SK-N-SH treated with all-trans-retinoic acid at 6 μM for 48 hours (cell line): ENCODE results near the gene FITM1.

Experiments
- ARNTL ChIP-seq: fragments of 450-650 bp; formaldehyde crosslinking; IDR thresholded peaks from 2 replicates; pipeline ENCODE4 v1.5.0; 2020; ENCODE audit warnings: low read depth, mild to moderate bottlenecking, moderate library complexity, borderline replicate concordance
- BACH2 ChIP-seq: fragments of 250-450 bp; sonication (Bioruptor Pico); IDR thresholded peaks from 2 replicates; pipeline ENCODE4 v1.9.0; 2021; ENCODE audit warnings: mild to moderate bottlenecking, borderline replicate concordance
- CSDC2 ChIP-seq: fragments of 250-450 bp; sonication (Bioruptor Pico); IDR thresholded peaks from 2 replicates; pipeline ENCODE4 v1.5.0; 2020; ENCODE audit warnings: mild to moderate bottlenecking, moderate library complexity
- ESRRG ChIP-seq: fragments of 250-450 bp; sonication (Bioruptor Pico); IDR thresholded peaks from 2 replicates; pipeline ENCODE4 v1.6.1; 2021; ENCODE audit warnings: mild to moderate bottlenecking
- ISL1 ChIP-seq: fragments of 250-450 bp; sonication (Bioruptor Pico); IDR thresholded peaks from 2 replicates; pipeline ENCODE4 v2.1.2; 2022; ENCODE audit warnings: mild to moderate bottlenecking, moderate library complexity
- PATZ1 ChIP-seq: fragments of 250-450 bp; sonication (Bioruptor Pico); IDR thresholded peaks from 2 replicates; pipeline ENCODE4 v1.8.0; 2020; ENCODE audit warnings: mild to moderate bottlenecking, moderate library complexity, borderline replicate concordance
- RARB ChIP-seq: fragments of 250-450 bp; sonication (Bioruptor Pico); IDR thresholded peaks from 2 replicates; pipeline ENCODE4 v1.8.0; 2021; ENCODE audit warnings: mild to moderate bottlenecking, moderate library complexity
- SNAI2 ChIP-seq: fragments of 250-450 bp; sonication (Bioruptor Pico); IDR thresholded peaks from 2 replicates; pipeline ENCODE4 v1.5.0; 2020; ENCODE audit warnings: mild to moderate bottlenecking, moderate library complexity
- TCF4 ChIP-seq: fragments of 250-450 bp; sonication (Bioruptor Pico); IDR thresholded peaks from 2 replicates; pipeline ENCODE4 v1.8.0; 2021; ENCODE audit warnings: mild to moderate bottlenecking, moderate library complexity, borderline replicate concordance
- ZC3H10 ChIP-seq: fragments of 250-450 bp; sonication (Bioruptor Pico); IDR thresholded peaks from 2 replicates; pipeline ENCODE4 v1.5.1; 2021; ENCODE audit warnings: mild to moderate bottlenecking, moderate library complexity
- ZFP3 ChIP-seq: fragments of 250-450 bp; sonication (Bioruptor Pico); IDR thresholded peaks from 2 replicates; pipeline ENCODE4 v1.5.0; 2020; ENCODE audit warnings: mild to moderate bottlenecking, moderate library complexity
- TF ChIP-seq, protein P1 (sequence below): fragments of 250-450 bp; sonication (Bioruptor Pico); IDR thresholded peaks from 2 replicates; pipeline ENCODE4 v1.5.1; 2021; ENCODE audit warnings: mild to moderate bottlenecking, moderate library complexity
- TF ChIP-seq, protein P2 (sequence below): fragments of 250-450 bp; sonication (Bioruptor Pico); IDR thresholded peaks from 2 replicates; pipeline ENCODE4 v1.5.1; 2020; ENCODE audit warnings: low read depth, mild to moderate bottlenecking, moderate library complexity

- TF ChIP-seq PATZ1 (CRISPR knock-in tag) = no peak
- TF ChIP-seq SNAI2 (CRISPR knock-in tag) = no peak
- no peak for TF ChIP-seq TCF4 (CRISPR knock-in tag)
- no peak for TF ChIP-seq ZFP3 (CRISPR knock-in tag)
- no peak for TF ChIP-seq ESRRG (CRISPR knock-in tag)
- TF ChIP-seq, protein P1, sequence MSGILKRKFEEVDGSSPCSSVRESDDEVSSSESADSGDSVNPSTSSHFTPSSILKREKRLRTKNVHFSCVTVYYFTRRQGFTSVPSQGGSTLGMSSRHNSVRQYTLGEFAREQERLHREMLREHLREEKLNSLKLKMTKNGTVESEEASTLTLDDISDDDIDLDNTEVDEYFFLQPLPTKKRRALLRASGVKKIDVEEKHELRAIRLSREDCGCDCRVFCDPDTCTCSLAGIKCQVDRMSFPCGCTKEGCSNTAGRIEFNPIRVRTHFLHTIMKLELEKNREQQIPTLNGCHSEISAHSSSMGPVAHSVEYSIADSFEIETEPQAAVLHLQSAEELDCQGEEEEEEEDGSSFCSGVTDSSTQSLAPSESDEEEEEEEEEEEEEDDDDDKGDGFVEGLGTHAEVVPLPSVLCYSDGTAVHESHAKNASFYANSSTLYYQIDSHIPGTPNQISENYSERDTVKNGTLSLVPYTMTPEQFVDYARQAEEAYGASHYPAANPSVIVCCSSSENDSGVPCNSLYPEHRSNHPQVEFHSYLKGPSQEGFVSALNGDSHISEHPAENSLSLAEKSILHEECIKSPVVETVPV = no peak
- TF ChIP-seq BACH2 (CRISPR knock-in tag) = no peak
- TF ChIP-seq ZC3H10 (CRISPR knock-in tag) = no peak
- TF ChIP-seq, protein P2, sequence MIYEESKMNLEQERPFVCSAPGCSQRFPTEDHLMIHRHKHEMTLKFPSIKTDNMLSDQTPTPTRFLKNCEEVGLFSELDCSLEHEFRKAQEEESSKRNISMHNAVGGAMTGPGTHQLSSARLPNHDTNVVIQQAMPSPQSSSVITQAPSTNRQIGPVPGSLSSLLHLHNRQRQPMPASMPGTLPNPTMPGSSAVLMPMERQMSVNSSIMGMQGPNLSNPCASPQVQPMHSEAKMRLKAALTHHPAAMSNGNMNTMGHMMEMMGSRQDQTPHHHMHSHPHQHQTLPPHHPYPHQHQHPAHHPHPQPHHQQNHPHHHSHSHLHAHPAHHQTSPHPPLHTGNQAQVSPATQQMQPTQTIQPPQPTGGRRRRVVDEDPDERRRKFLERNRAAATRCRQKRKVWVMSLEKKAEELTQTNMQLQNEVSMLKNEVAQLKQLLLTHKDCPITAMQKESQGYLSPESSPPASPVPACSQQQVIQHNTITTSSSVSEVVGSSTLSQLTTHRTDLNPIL (CRISPR knock-in tag) = no peak
- TF ChIP-seq CSDC2 = no peak
- no peak for TF ChIP-seq ISL1
- TF ChIP-seq RARB = no peak
- TF ChIP-seq ARNTL = no peak
Measured at GRCh38 chr14:24095271-24096068, 35.0 kb upstream of the FITM1 start.
